Sigmoid colon (tissue), 7 donors: ENCODE data around the gene HTT. TPM values are rescaled to one million over a fixed set of nuclear protein-coding genes. Genes with fewer than 3 reads are reported as not detected.

Source experiments
- DNase-seq: peaks from one replicate; pipeline ENCODE4 v3.0.0-alpha.2; 2019
- H3K27ac ChIP-seq, 4 donors: fragments of 200-600 bp; sonication (generic); one replicate each; pipeline ENCODE4 v1.5.1; 2016 to 2019; ENCODE audit warnings: mild to moderate bottlenecking in 1 of 4
- H3K27me3 ChIP-seq, 3 donors: fragments of 200-600 bp; sonication (generic); one replicate each; pipeline ENCODE4 v1.5.1; 2019; ENCODE audit warnings: mild to moderate bottlenecking in 1 of 3
- H3K36me3 ChIP-seq, 4 donors: fragments of 200-600 bp; sonication (generic); one replicate each; pipeline ENCODE4 v1.5.1; 2016 to 2019
- H3K4me1 ChIP-seq, 4 donors: fragments of 200-600 bp; sonication (generic); one replicate each; pipeline ENCODE4 v1.5.1; 2017 to 2019
- H3K4me3 ChIP-seq, 4 donors: fragments of 200-600 bp; sonication (generic); one replicate each; pipeline ENCODE4 v1.5.1; 2017 to 2019; ENCODE audit warnings: mild to moderate bottlenecking in 2 of 4, moderate library complexity in 1 of 4
- H3K9me3 ChIP-seq, 4 donors: fragments of 200-600 bp in 3 of 4; sonication (generic) in 3 of 4; one replicate each; pipeline versions ENCODE4 v1.5.1 to v1.6.1; 2013 to 2019
- CTCF ChIP-seq, 4 experiments: fragments of 450-650 bp in 3 of 4; fragments of 200-600 bp in 1 of 4; IDR thresholded peaks; one replicate each; pipeline ENCODE4 v1.5.1; 2016 to 2019; ENCODE audit warnings: antibody characterized with exemption in 4 of 4, mild to moderate bottlenecking in 3 of 4, moderate library complexity in 2 of 4
- EP300 ChIP-seq, 4 donors: sonication (generic); formaldehyde crosslinking; IDR thresholded peaks; one replicate each; pipeline ENCODE4 v1.6.1; 2017; ENCODE audit warnings: antibody characterized with exemption in 4 of 4
- POLR2A ChIP-seq, 2 donors: fragments of 450-650 bp; IDR thresholded peaks; one replicate each; pipeline ENCODE4 v1.6.1; 2016; ENCODE audit warnings: antibody characterized with exemption in 2 of 2, mild to moderate bottlenecking in 2 of 2, moderate library complexity in 2 of 2
- POLR2AphosphoS5 ChIP-seq, 4 donors: sonication (generic); formaldehyde crosslinking; IDR thresholded peaks; one replicate each; pipeline ENCODE4 v1.6.1; 2017; ENCODE audit warnings: antibody characterized with exemption in 4 of 4
- WGBS, 2 donors: extraction: QIAGEN DNeasy Blood & Tissue Kit; methylation state at CpG; one replicate each; pipeline ENCODE4 v1.1.7; 2013; 5-methylcytosine and 5-hydroxymethylcytosine counted together
- intact Hi-C: fragments of 100-400 bp; cut with DNase I; formaldehyde crosslinking; loops from one replicate; pipeline ENCODE4 v1.15.1; 2023
- polyA plus RNA-seq, 3 donors: library from polyadenylated mRNA; stranded (reverse); fragments of 200-250 nt; gene quantifications; one replicate each; pipeline ENCODE4 v1.2.3, GENCODE V29; 2013
- total RNA-seq, 4 donors: library from RNA; depleted of rRNA; stranded (reverse); fragments of >200 nt; gene quantifications; one replicate each; pipeline ENCODE4 v1.1.0, GENCODE V29; 2016
- donor health status: healthy with polysubstance abuse.
- donor health status: Bipolar disorder and iron deficiency.
- donor health status: healthy.

The HTT gene
- total and polyA plus RNA-seq, 7 donors, result 6.5 to 41.5 (median 22.7) TPM

DNA sequence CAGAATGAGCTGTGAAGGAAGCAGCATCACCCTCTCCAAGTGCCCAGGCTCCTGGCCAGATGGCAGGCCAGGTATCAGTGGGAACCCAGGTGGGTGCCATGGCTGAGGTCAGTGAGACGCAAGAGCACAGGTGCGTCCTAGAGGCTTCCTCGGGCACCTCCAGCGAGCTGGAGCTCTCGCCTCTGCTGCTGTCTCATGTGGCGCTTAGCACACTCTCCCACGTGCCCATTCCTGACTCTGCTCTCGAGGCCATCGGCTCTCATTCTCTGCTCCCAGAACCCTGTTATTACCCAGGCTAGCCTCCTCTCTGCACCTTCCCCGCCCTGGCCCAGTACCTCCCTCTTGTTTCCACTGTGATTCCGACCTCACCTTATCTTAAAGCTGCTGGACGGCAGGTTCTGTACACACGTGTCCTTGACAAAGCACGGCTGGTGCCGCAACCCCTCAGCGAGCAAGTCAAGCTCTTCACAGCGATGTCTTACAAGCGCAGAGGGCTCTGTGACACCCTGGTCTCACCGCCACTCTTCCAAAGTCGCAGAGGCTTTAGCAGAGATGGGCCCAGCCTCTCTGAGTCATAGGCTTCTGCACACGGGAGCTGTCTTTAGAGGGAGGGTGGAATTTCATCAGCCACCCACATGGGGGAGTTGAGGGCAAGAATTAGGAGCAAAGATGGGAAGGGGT lies 159.1 kb downstream of the HTT start:
- no peak for DNase-seq
- intact Hi-C loops, result no loop called here
- WGBS, 2 donors, result 91 to 94% methylated on average over 21 of the region's 21 CpGs
- Histone ChIP-seq H3K4me3 (no peak overlapping the region), H3K27me3 (no peaks in the 10 kb centered on the region), H3K4me1 (no peaks in the 10 kb centered on the region), H3K9me3 (no peaks in the 10 kb centered on the region), H3K36me3 (peaks cover 36 to 97% (median 72%) of the 10 kb centered on the region in 4 donors), H3K27ac (no peak overlapping the region)
- TF ChIP-seq POLR2AphosphoS5 (IDR thresholded peaks at IDR 0.05) (no peak), CTCF (IDR thresholded peaks at IDR 0.05) (no peak), POLR2A (IDR thresholded peaks at IDR 0.05) (no peak), EP300 (IDR thresholded peaks at IDR 0.05) (no peak)

GRCh38 chr4:3234171-3235029 lies 159.9 kb downstream of the HTT start:
- Histone ChIP-seq H3K9me3 (no peaks in the 10 kb centered on the region), H3K36me3 (peaks cover 31 to 97% (median 72%) of the 10 kb centered on the region in 4 donors), H3K27me3 (no peaks in the 10 kb centered on the region), H3K27ac (no peak overlapping the region), H3K4me3 (no peak overlapping the region), H3K4me1 (no peaks in the 10 kb centered on the region)
- 90 to 92% methylated on average over 23 of the region's 23 CpGs for WGBS, 2 donors
- intact Hi-C loops, result no loop called here
- DNase-seq, result no peak
- TF ChIP-seq POLR2A (IDR thresholded peaks at IDR 0.05), result no peak
- TF ChIP-seq POLR2AphosphoS5 (IDR thresholded peaks at IDR 0.05), result no peak
- no peak for TF ChIP-seq EP300 (IDR thresholded peaks at IDR 0.05)

DNA sequence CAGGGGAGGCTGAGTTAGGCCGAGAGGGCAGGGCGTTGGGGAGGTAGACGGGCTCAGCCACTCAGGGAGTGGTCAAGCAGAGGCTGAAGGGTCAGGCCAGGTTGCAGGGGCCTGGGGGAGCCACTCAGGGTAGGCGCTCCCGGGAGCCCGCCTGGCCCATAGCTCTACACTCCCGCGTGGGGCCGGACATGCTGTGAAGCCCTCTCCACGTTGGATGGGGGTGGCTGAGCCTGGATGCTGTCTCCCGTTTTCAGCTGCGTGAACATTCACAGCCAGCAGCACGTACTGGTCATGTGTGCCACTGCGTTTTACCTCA lies 160.5 kb downstream of the HTT start:
- Histone ChIP-seq H3K36me3 (peaks cover 30 to 97% (median 72%) of the 10 kb centered on the region in 4 donors), H3K4me1 (no peaks in the 10 kb centered on the region), H3K27me3 (no peaks in the 10 kb centered on the region), H3K27ac (no peak overlapping the region), H3K9me3 (no peaks in the 10 kb centered on the region), H3K4me3 (no peak overlapping the region)
- DNase-seq, result no peak
- intact Hi-C loops, result no loop called here
- no peak for TF ChIP-seq EP300 (IDR thresholded peaks at IDR 0.05)
- no peak for TF ChIP-seq POLR2A (IDR thresholded peaks at IDR 0.05)
- TF ChIP-seq CTCF (IDR thresholded peaks at IDR 0.05), result no peak
- no peak for TF ChIP-seq POLR2AphosphoS5 (IDR thresholded peaks at IDR 0.05)
- 96% methylated on average over 14 of the region's 14 CpGs for WGBS, 2 donors

- peaks cover 26 to 97% (median 70%) of the 10 kb centered on the region in 4 donors for H3K36me3 ChIP-seq
- H3K4me1 ChIP-seq, result peaks cover 0 to 4% (median 1%) of the 10 kb centered on the region in 4 donors
- H3K27ac ChIP-seq, result no peak overlapping the region
- WGBS, 2 donors, result 96% methylated on average over 11 of the region's 11 CpGs
- no peaks in the 10 kb centered on the region for H3K9me3 ChIP-seq
- no peak for DNase-seq
- H3K4me3 ChIP-seq, result no peak overlapping the region
- TF ChIP-seq EP300 (IDR thresholded peaks at IDR 0.05) (no peak), POLR2AphosphoS5 (IDR thresholded peaks at IDR 0.05) (no peak), POLR2A (IDR thresholded peaks at IDR 0.05) (no peak), CTCF (IDR thresholded peaks at IDR 0.05) (no peak)
- no peaks in the 10 kb centered on the region for H3K27me3 ChIP-seq
- intact Hi-C loops, result no loop called here
These were observed 161.1 kb downstream of the HTT start for GRCh38 chr4:3235581-3235980.

DNA sequence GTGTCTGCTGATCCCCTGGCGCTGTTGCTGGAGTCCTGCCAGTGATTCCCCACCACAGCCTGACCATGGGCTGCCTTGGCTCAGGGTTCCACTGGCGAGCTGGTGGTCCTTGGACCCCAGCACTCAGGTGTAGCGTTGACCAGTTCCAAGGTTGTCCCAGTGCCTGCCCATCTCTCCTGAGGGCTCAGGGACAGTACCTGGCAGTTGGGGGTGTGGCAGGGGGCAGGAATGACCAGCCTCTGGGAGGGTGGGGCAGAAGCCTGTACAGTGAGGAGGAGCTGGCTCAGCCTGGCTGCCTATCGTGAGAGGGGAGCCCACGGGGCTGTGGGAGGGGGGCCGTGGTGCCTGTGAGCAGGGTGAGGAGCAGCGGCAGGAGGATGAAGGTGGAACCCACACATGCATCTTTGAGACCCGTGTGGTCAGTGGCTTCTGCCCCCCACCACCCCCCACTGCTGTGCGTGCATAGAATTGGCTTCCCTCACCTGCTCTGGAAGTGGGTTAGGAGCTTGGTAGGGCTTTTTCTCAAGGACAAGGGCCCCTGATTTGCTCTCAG lies 161.9 kb downstream of the HTT start:
- H3K4me1 ChIP-seq, result peaks cover 0 to 12% (median 9%) of the 10 kb centered on the region in 4 donors
- TF ChIP-seq CTCF (IDR thresholded peaks at IDR 0.05), result no peak
- no peak for TF ChIP-seq EP300 (IDR thresholded peaks at IDR 0.05)
- TF ChIP-seq POLR2AphosphoS5 (IDR thresholded peaks at IDR 0.05), result no peak
- TF ChIP-seq POLR2A (IDR thresholded peaks at IDR 0.05), result no peak
- H3K4me3 ChIP-seq, result no peak overlapping the region
- no peak for DNase-seq
- no peaks in the 10 kb centered on the region for H3K27me3 ChIP-seq
- H3K9me3 ChIP-seq, result no peaks in the 10 kb centered on the region
- WGBS, 2 donors, result 83 to 89% methylated on average over 9 of the region's 9 CpGs
- intact Hi-C loops, result no loop called here
- peaks cover 19 to 90% (median 62%) of the 10 kb centered on the region in 4 donors for H3K36me3 ChIP-seq
- no peak overlapping the region for H3K27ac ChIP-seq
